PFSK-1 (cell line): Measurements from ENCODE around the gene MORN5.

Source experiments
- FOXP2 ChIP-seq: optimal IDR thresholded peaks from 2 replicates; pipeline ENCODE3; 2011; ENCODE audit warnings: borderline replicate concordance, control low read depth, inconsistent platforms; ENCODE audit not compliant: insufficient read depth; ENCODE audit errors: extremely low read length, extremely low read depth
- POLR2AphosphoS5 ChIP-seq: IDR thresholded peaks from 2 replicates; pipeline ENCODE4 v1.6.1; 2012; ENCODE audit warnings: low read depth, mild to moderate bottlenecking, control low read depth, low read length, moderate library complexity
- SIN3A ChIP-seq: IDR thresholded peaks from 2 replicates; pipeline ENCODE4 v1.6.1; 2012; ENCODE audit warnings: mild to moderate bottlenecking, low read length, moderate library complexity, borderline replicate concordance; ENCODE audit not compliant: insufficient read depth
- TAF1 ChIP-seq: IDR thresholded peaks from 2 replicates; pipeline ENCODE4 v1.6.1; 2012; ENCODE audit warnings: low read length, control low read depth, borderline replicate concordance; ENCODE audit not compliant: insufficient read depth
- TF ChIP-seq, protein P1 (sequence below), 2 experiments: IDR thresholded peaks; 2 replicates each; pipeline versions ENCODE4 v1.6.1 to v1.8.0; 2011 to 2012; ENCODE audit warnings: low read depth in 2 of 2, low read length in 2 of 2, control low read depth in 1 of 2, inconsistent platforms in 1 of 2, mild to moderate bottlenecking in 1 of 2, moderate library complexity in 1 of 2; ENCODE audit not compliant: insufficient read depth in 1 of 2

The MORN5 gene

DNA sequence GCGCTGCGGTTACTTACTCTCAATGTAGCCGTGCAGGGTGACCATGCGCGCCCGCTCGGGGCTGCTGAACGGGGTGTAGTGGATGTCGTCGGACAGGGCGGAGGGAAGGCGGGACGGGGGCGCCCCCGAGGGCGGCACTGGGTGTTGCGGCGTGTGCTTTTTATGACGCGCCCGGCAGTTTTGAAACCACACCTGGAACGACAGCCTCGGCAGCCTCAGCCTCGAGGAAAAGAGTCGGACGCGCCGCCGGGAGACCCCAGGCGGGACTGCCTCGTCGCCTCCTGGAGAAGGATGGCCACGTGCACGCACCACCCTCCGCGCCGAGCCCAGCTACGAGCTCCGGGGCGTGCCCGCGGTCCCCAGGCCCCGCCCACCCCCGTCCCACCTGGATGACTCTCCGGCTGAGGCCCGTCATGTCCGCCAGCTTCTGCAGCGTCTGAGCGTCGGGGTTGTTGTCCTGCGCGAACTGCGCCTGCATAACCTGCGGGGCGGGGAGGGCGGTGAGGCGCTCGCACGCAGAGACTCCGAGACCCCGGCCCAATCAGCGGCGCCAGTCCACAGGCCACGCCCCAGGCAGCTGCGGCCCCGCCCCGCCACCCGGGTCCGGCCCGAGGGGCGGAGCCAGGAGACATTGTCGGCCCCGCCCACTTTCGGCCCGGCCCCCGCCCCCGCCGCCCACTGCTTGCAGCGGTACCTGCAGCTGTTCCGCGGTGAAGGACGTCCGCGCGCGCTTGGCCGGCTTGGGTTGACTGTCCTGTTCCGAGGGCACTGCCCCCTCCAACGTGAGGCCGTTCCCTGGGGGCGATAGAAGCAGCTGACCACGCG, 54.1 kb downstream of the MORN5 start:
- TF ChIP-seq, protein P1, sequence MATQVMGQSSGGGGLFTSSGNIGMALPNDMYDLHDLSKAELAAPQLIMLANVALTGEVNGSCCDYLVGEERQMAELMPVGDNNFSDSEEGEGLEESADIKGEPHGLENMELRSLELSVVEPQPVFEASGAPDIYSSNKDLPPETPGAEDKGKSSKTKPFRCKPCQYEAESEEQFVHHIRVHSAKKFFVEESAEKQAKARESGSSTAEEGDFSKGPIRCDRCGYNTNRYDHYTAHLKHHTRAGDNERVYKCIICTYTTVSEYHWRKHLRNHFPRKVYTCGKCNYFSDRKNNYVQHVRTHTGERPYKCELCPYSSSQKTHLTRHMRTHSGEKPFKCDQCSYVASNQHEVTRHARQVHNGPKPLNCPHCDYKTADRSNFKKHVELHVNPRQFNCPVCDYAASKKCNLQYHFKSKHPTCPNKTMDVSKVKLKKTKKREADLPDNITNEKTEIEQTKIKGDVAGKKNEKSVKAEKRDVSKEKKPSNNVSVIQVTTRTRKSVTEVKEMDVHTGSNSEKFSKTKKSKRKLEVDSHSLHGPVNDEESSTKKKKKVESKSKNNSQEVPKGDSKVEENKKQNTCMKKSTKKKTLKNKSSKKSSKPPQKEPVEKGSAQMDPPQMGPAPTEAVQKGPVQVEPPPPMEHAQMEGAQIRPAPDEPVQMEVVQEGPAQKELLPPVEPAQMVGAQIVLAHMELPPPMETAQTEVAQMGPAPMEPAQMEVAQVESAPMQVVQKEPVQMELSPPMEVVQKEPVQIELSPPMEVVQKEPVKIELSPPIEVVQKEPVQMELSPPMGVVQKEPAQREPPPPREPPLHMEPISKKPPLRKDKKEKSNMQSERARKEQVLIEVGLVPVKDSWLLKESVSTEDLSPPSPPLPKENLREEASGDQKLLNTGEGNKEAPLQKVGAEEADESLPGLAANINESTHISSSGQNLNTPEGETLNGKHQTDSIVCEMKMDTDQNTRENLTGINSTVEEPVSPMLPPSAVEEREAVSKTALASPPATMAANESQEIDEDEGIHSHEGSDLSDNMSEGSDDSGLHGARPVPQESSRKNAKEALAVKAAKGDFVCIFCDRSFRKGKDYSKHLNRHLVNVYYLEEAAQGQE (IDR thresholded peaks at IDR 0.05; ENCODE audit: insufficient read depth in 1 of 2, low read depth in 2 of 2, low read length in 2 of 2): no peak
- no peak for TF ChIP-seq TAF1
- TF ChIP-seq SIN3A: no peak
- no peak for TF ChIP-seq POLR2AphosphoS5
- peak; percentile 51 for TF ChIP-seq FOXP2

DNA sequence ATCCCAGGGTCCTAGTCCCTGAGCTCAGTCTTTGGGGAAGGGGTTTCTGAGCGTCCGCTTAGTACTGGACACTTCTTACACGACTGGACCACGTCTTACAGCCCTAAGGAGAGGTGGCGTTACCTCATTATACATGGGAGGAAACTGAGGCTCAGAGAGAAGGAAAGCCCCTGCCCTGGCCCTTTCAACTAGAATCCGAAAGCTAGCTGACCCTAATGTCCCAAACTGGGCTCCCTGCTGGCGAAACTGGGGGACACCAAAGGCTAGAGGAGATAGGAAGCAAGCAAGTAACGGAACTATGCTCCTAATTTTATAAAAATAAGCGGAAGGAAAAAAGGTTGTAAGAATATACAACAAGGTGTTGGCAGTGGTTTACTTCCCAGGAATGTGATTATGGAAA, 54.8 kb downstream of the MORN5 start:
- no peak for TF ChIP-seq SIN3A
- TF ChIP-seq POLR2AphosphoS5: no peak
- TF ChIP-seq FOXP2: no peak
- no peak for TF ChIP-seq TAF1
- TF ChIP-seq, protein P1 (IDR thresholded peaks at IDR 0.05; ENCODE audit: insufficient read depth in 1 of 2, low read depth in 2 of 2, low read length in 2 of 2): no peak

DNA sequence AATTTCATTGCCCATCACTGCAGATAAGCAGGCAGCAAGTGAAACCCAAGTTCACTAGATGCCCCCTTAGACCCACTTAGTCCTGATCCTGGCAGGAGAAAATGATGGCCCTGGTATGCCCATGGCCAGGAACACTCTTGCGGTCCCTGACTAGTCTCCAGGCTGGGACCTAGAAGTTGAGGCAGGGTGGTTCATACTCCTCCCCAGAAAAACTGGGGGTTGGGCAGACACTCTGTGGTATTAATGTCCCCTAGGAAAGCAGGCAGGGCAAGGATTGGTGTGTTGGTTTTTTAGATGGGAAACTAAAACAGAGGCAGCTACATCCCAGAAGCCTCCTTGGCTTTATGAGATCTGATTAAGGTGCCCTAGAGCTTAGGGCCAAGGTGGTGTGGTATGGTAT, 56.0 kb downstream of the MORN5 start:
- TF ChIP-seq TAF1: no peak
- TF ChIP-seq FOXP2: no peak
- TF ChIP-seq, protein P1 (IDR thresholded peaks at IDR 0.05; ENCODE audit: insufficient read depth in 1 of 2, low read depth in 2 of 2, low read length in 2 of 2): no peak
- TF ChIP-seq SIN3A: no peak
- no peak for TF ChIP-seq POLR2AphosphoS5

DNA sequence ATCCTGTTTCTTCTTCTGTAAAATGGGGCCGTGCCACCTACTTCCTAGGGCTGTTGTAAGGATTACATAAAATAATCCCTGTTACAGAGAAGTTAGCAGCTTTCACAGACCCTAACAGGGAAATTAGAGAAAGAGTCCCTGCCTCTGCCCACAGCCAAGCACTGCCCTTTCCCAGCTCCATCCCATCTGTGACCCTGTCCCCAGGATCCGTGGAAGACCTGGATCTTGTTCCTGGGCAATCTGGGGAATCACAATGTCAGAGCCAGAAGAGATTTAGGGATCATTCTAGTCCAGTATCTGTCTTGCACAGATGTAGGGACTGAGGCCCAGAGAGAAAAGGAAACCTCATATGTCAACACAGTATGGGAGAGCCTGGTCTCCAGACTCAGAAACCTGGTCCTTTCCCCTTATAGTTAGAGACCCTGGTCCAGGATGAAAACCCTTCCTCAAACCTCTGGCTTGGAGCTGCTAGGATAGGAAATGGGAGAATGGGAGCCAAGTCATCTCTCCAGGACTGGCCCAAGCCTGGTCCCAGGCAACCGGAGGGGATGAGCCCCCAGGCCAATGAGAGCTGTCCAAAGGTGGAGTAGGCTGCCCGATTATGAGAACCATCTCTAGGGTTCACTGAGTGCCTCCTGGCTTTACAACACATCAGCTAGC, 56.6 kb downstream of the MORN5 start:
- TF ChIP-seq TAF1 (no peak), SIN3A (no peak), POLR2AphosphoS5 (no peak), FOXP2 (no peak)
- TF ChIP-seq, protein P1 (IDR thresholded peaks at IDR 0.05; ENCODE audit: insufficient read depth in 1 of 2, low read depth in 2 of 2, low read length in 2 of 2): no peak
